Measurements from ENCODE around the gene CD177. TPM values are rescaled to one million over a fixed set of nuclear protein-coding genes. Genes with fewer than 3 reads are reported as not detected.

Gene CD177
- total RNA-seq, 1 experiment from 2014 or later: not detected

Other genes starting within 250 kb of the CD177 start
- gene PSG5, start 167.2 kb upstream of the CD177 start, total RNA-seq (2021; ENCODE audit: unreplicated experiment): not detected
- not detected for gene PSG4, start 148.0 kb upstream of the CD177 start, total RNA-seq (2021; ENCODE audit: unreplicated experiment)
- gene PSG9, start 84.2 kb upstream of the CD177 start, total RNA-seq (2021; ENCODE audit: unreplicated experiment): not detected
- gene TEX101, start 61.2 kb downstream of the CD177 start, total RNA-seq (2021; ENCODE audit: unreplicated experiment): not detected
- 3.6 TPM for gene LYPD3, start 111.9 kb downstream of the CD177 start, total RNA-seq (2021; ENCODE audit: unreplicated experiment)
- gene PHLDB3, start 151.1 kb downstream of the CD177 start, total RNA-seq (2021; ENCODE audit: unreplicated experiment): 15.5 TPM
- gene ETHE1, start 173.5 kb downstream of the CD177 start, total RNA-seq (2021; ENCODE audit: unreplicated experiment): 64.3 TPM
- 1.9 TPM for gene ZNF575, start 179.5 kb downstream of the CD177 start, total RNA-seq (2021; ENCODE audit: unreplicated experiment)
- gene XRCC1, start 221.8 kb downstream of the CD177 start, total RNA-seq (2021; ENCODE audit: unreplicated experiment): 37.4 TPM
- gene PINLYP, start 222.1 kb downstream of the CD177 start, total RNA-seq (2021; ENCODE audit: unreplicated experiment): 0.17 TPM
- gene IRGQ, start 242.4 kb downstream of the CD177 start, total RNA-seq (2021; ENCODE audit: unreplicated experiment): 14.6 TPM
- 11.2 TPM for gene ZNF576, start 242.9 kb downstream of the CD177 start, total RNA-seq (2021; ENCODE audit: unreplicated experiment)